Loucy (cell line): ENCODE results near the gene CCRL2.

Experiments used
- CTCF ChIP-seq: fragments of 200-600 bp; sonication (generic); conservative IDR thresholded peaks from 2 replicates; pipeline ENCODE4 v1.5.1; 2014; ENCODE audit warnings: mild to moderate bottlenecking, antibody characterized with exemption, low read length
- EZH2phosphoT487 ChIP-seq: fragments of 200-600 bp; IDR thresholded peaks from 2 replicates; pipeline ENCODE4 v1.6.1; 2018; ENCODE audit warnings: antibody characterized with exemption, mild to moderate bottlenecking, moderate library complexity, borderline replicate concordance

GRCh38 chr3:46399098-46399497 is 8.0 kb upstream of the CCRL2 start:
- no peak for TF ChIP-seq EZH2phosphoT487
- no peak for TF ChIP-seq CTCF
